ENCODE data around the gene ATP5PD. TPM values are rescaled to one million over a fixed set of nuclear protein-coding genes. Genes with fewer than 3 reads are reported as not detected.
A peak's percentile ranks its signal among the peaks of the same experiment; 100 is the strongest.

Gene ATP5PD
- 100 to 1,000 TPM; 281 to 356 (median 320) TPM for polyA plus RNA-seq (ENCODE audit: insufficient read length in 4 of 4)

DNA sequence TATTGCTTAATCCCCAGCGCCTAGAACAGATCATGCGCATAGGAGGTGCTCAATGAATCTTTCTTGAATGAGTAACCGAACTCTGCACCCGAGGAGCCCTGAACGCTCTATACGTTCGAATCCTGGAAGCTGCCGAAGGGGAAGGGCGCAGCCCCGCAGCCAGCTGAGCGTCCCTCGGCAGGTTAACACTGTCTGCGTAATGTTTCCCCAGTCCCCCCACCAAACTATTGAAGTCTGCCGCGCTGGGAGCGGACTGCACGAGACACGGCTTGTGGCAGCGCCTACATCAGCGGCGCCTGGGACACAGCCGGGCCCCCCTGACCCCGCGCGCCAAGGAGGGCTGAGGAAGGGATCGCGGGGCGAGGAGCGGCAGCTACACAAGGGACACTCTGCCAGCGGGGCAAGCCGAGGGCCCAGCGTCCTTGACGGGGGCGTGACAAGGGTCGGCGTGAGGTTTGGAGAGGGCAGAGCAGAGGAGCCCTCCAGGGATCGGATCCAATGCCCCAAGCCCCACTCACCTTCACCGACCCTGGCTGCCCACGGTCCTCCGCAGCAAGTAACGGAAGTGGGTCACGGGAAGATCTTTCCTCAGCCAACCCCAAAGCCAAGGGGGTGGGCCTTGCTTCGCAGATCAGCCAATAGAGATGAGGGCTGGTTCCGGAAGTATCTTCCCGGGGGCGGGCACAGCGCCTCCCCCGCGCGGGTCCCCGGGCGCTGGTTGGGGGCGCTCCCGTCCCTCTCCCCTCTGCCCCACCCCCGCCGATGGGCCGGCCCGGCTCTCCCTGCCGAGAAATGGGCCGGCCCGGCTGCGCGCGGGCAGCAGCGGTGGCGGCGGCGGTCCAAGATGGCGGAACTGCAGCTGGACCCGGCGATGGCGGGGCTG lies at the start of gene ATP5PD, which contains the start of gene KCTD2:
Gene ATP5PD, minus strand, starts transcription at position 563 of the 883 bp plus-strand sequence. CDS start 4,319 bp downstream, outside the sequence.
Gene KCTD2, plus strand, starts transcription at position 819 of the 883 bp plus-strand sequence. Its CDS starts 26 bp downstream, at position 845.
- peak; percentile 82 to 93 (median 90) for DNase-seq (ENCODE audit: low read depth in 4 of 4, low spot score in 2 of 4)

DNA sequence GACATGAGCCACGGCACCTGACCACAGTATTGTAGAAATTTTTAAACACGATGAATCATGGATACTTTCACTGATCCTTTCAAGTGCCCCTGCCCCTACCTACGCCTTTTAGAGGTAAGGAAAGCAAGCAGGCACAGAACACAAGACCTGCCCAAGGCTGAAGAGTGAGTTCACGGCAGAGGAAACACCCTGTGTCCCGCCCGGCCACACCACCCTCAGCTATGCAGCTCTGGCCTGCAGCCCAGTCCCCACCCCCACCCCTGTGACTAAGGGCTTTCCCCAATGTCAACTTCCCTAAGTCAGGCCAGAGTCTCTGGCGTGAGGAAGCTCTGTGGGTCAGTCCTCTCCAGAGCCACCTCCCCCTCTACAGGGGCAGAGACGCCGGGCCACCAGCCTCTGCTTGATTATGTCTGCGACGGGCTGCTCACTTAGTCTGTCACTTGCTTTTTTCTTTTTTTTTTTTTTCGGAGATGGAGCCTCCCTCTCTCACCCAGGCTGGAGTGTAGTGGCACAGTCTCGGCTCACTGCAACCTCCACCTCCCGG lies 49.4 kb upstream of the ATP5PD start:
- no peak for DNase-seq (ENCODE audit: low read depth in 4 of 4, low spot score in 2 of 4)

DNA sequence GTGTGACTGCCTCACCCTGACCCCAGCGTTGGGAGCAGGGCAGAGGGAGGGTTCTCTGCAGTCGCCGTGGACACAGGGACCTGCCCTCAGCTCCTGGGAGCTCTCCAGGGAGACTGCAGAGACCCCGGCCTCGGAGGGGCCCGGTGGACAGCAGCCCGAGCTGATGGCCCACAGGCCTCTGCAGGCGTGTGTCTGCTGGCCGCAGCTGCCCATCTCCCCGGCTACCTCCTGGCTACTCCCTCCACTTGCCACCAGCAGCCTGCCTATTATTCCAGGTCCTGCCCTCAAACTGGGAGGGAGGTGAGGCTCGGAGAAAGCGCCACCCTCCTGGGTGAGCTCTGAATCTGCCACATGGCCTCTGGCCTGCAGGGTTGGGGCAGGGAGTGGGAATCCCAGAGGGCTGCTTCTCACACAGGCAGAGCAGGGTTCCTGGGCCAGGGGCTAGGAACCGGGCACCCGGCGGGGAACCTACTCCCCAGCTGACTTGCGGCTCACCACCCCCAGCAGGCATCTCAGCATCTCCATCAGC lies 48.2 kb upstream of the ATP5PD start:
- no peak for DNase-seq (ENCODE audit: low read depth in 4 of 4, low spot score in 2 of 4)

DNA sequence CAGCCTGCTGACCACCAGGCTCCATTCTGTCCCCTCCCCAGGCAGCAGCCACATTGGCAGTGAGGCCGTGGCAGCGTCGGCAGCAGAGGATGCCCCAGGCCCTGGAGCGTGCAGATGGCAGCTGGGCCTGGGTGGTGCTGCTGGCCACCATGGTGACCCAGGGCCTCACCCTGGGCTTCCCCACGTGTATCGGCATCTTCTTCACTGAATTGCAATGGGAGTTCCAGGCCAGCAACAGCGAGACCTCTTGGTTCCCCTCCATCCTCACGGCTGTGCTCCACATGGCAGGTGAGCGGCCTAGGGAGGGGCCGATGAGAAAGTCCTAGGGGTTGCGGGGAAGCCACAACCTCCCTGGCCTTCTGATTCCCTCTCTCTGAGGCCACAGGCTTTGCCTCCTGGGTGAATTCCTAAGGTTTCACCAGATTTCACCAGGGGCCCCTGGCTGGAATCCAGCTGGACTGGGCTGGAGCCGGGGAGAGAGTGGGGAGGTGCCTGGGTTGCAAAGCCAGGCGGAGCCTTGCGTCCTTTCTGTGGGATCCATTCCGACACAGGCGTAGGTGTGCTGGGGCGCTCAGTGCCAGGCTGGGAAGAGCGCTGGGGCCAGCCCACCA lies 46.9 kb upstream of the ATP5PD start:
- no peak for DNase-seq (ENCODE audit: low read depth in 4 of 4, low spot score in 2 of 4)

DNA sequence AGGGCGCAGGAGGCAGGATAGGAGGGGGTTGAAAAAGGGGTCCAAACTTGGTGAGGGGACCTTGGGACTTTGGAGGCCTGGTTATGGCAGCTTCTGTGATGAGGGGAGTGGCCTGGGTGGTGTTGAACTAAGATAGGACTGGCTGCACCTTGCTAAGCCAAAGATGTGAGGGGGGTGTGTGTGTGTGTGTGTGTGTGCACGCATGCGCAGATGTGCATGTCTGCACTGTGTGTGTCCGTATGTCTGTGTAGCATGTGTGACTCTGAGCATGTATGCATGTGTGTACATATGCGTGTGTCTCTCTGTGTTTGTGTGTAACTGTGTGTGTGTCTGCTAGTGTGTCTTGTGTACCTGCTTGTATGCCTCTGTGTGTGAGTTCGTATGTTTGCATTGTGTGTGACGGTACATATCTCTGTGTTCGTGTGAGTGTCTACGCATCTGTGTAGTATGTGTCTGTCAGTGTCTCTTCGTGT lies 45.1 kb upstream of the ATP5PD start:
- DNase-seq (ENCODE audit: low read depth in 4 of 4, low spot score in 2 of 4) = no peak

DNA sequence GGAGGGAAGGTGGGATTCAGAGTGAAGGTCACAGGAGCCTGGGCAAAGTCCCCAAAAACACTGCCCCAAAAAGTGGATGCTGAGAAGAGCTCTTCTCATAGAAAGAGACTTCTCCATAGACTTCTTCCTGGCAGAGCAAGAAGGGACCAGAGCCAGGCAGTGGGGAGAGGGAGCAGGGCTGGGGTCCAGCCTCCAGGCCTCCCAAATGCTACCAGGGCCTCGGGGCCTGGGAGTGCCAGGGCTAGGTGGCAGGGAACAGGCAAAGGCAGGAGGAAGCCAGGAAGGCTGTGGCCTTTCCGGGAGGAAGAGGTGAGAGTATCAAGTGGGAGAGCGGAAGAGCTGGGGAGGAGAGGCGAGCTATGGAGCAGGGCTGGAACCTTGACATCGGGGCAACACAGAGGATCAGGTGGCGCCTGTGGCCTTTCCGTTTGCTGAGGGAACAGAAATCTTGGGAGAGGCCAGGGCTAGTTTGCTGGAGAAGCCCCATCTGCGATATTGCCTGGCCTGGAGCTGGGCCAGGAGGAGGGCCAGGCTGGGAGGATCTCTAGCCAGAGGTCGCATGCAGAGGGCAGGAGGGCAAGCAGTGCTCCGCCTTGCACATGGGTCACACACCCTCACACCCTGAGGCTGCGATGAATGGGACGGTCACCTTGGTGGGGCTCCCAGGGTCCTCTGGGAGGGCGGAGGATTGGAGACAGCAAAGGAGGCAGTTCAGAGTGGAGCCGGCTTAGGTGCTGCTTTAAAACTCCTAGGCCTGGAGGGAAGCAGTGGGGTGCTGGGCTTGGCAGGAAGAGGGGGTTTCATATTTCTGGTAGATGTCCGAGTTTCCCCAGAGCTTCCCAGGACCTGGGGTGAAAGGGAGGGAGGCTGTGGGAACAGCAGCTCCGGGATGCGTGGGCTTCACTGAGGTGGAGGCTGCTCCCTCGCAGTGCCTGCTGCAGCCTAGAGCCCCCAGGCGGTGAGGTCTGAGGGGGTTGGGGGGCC lies 44.4 kb upstream of the ATP5PD start:
- no peak for DNase-seq (ENCODE audit: low read depth in 4 of 4, low spot score in 2 of 4)

DNA sequence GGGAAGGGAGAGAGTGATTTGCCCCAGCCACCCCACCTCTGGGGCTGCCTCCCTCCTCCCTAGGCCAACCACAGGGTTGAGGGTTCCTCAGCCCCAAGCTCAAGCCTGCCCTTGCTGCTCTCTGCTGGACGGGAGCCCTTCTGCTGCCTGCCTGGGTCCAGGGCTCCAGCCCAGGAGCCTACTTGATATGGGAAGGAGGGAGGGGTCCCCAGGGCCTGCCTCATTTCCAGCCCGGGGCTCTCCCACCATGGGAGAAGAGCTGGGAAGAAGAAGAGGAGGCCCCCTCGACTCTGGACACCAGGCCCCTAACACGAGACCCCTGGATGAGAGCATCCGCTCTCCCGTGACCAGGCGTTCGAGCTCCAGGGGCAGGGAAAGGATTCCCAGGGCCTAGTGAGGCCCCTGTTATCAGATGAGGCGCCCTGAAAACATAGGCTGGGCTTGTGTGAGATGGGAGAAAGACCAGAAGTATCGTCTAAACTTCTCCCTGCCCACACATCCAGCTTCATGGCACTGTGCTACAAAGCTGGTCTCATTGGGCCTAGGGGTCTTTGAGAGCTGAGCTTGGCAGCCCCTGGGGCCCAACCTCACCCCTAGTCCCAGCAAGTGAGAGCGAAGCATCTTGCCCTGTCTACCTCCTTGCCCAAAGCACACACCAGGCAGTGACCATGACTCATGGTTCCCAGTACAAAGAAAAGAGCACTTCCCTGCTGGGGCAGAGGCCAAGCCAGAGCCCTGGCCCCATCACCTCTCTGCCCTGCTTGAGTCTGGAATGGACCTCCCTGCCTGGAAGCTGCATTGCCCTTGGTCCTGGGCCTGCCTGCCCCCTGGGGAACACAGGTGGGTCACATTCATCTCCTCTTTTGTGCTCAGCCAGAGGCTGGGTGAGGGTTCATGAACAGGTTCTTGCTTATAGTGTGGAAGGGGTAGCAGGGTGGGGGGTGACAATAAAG lies 42.0 kb upstream of the ATP5PD start:
- no peak for DNase-seq (ENCODE audit: low read depth in 4 of 4, low spot score in 2 of 4)

DNA sequence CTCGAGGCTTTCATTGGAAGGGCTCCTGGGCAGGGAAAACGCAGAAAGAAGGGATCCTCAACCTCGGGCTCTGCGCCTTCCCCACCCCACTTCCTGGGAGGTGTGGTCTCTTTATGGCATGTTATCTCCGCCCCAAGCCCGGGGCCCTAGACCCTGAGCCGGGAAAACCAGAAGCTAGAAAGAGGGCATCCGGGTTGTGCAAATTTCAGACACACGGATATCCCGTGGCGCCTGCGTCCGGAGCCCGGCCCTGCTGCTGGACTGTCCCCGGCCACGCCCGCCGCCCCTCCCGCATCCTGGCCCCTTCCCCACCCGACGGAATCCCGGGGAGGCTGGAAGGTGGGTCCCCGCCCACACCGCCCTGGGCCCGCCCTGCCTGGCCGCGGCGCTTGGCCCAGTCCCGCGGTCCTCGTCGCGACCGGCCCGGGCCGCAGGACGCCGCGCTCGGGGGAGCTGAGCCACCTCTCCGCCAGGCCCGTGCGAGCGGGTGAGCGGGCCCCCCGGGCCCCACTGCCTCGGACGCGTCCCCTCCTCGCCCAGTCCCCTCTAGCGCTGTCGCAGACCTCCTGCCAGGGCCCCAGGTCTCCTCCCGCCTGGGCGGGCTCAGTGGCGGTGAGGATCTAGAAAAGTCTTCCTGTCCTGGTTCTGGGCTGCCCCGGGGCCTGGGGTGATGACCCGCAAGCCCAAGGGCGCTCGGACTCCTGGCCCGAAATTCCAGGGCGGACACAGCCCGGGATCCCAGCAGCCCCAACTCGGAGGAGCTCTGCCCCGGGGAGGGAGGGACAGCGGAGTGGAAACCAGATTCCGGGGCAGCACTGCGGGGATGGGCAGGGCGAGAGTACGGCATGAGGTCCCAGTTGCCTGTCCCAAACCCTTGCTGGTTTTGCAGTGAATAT lies 41.0 kb upstream of the ATP5PD start, which contains the start of gene SLC16A5:
Gene SLC16A5, plus strand, starts transcription at position 397 of the 896 bp plus-strand sequence. CDS start 5,683 bp downstream, outside the sequence.
- peak in 1 of 4 donors; percentile 78 for DNase-seq (ENCODE audit: low read depth in 4 of 4, low spot score in 2 of 4)

DNA sequence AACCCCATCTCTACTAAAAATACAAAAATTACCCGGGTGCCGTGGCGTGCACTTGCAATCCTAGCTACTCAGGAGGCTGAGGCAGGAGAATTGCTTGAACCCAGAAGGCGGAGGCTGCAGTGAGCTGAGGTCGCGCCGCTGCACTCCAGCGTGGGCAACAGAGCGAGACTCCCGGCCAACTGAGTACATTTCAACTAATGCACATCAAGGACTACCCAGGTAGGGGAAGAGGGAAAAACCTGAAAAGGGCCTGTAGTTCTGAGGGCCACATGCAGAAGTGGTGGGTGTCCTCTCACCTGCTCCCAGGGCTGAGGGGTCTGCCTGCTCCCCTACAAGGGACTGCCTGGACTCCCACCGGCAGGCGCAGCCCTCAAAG lies 40.4 kb upstream of the ATP5PD start:
- no peak for DNase-seq (ENCODE audit: low read depth in 4 of 4, low spot score in 2 of 4)

DNA sequence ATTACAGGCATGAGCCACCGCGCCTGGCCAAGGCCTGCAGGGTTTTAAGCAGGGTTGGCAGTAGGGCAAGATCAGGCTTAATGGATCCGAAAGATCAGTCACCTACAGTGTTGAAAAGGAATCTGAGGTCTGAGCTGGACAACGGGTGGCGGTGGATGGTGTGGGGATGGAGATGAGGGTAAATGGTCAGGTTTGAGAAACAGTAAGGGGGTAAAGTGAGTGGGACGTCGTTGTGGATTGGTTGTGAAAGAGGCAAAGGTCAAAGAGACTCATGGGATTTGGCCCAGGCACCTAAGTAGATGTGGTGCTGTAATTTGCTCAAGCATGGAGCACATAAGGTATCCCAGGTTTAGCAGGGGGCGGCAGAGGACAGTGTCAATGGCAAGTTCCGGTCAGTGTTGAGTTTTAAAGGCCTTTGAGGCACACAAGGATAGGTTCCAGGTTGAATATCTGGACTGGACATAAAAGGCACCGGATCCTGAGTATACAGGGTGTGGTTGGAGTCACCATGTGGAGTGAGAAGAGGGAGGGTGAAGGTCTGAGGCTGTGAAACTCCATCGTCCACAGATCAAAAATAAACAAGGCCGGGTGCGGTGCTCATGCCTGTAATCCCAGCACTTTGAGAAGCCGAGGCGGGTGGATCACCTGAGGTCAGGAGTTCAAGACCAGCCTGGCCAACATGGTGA lies 39.9 kb upstream of the ATP5PD start:
- DNase-seq (ENCODE audit: low read depth in 4 of 4, low spot score in 2 of 4) = no peak

DNA sequence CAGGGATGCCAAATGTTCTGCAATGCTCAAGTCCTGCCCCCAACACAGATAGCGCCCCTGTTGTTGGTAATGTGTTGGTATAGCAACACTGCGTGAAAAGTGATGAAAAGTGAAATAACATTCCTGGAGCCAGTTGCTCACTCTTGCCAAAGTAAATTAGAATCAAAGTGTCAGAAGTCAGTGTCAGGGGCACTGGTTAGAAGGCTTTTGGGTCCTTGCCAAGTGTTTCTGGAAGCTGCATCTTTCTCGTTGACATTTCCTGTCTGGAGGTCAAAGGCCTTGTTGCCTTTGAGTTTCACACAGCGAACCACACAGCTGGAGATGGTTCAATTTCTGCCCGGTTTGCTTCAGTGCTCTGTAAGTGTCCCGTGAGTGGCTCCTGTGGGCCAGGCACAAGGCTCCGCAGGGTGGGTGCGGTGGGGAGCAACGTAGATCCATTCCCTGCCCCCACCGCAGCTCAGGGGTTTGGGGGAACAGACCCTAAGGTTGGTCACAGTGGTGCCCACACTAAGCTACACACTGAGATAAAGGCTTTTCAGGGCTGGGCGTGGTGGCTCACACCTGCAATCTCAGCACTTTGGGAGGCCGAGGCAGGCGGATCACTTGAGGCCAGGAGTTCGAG lies 37.4 kb upstream of the ATP5PD start:
- DNase-seq (ENCODE audit: low read depth in 4 of 4, low spot score in 2 of 4) = no peak

DNA sequence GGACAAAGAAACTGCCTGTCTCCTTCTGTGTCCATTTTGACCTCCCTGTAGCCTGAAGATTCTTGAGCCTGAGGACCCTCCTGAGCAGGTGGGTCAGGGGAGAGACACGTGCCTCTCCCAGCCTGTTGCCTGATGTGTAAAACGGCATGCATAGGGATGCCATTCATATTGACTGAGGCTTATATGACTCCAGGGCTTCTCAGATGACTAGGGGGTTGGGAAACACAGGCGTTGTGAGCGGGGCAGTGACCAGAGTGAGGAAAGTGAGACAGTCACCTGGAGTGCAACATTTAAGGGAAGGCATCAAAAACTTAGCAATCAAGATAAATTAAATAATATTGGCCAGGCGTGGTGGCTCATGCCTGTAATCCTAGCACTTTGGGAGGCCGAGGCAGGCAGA lies 35.9 kb upstream of the ATP5PD start:
- no peak for DNase-seq (ENCODE audit: low read depth in 4 of 4, low spot score in 2 of 4)

DNA sequence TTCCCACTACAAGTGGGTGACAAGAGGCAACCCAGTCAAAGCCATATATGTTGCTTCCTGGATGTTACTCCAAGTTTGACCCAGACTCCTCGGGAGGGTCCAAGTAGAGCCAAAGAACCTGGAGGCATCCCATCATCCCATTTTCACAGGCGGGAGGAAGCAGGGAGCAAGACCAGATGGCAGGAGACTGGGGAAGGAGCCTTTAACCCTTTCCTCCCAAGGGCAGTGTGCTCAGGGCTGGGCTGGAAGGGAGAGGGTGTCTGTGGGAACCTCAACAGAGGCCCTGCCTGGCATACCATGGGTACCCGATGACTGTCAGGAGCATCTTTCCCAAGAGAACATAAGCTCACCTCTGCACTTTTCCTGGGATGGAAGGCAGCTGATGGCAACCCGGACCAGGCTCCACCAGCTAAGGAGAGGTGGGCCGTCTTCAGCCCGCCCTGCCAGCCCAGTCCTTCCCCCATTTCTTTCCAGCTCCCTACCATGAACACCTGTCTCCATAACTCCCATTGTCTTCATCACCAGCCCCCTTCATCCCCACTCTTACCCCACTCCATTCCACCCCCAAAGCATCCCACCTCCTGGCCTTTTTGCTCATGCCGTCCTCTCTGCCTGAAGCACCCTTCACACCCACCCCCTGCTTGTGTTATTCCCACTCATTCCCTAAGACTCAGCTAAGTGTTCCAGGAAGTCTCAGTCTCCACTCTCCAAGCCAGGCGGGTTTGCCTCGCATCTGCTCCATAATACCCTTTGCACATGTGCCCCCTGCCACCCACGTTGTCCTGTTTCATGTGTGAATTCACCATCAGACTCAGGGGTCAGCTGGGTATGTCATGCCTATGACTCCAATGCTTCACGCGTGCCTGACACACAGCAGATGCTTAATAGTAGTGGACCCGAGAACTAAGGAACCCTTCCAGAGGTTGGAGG lies 35.1 kb upstream of the ATP5PD start:
- no peak for DNase-seq (ENCODE audit: low read depth in 4 of 4, low spot score in 2 of 4)

DNA sequence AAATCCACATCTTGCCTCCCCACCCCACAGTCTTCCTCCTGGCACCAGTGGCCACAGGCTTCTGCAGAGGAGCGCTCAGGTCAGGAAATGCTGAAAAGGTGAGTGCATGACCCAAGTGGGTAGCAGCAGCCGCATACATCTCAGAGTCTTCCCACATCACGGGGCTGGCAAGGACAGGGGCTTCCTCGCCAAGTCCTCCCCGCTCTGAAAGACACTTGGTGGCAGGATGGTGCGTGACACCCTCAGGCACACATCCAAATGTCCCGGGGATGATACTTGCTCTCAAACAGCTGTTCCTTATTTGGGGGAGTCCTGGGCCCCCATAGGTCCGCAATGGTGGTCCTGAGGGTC lies 32.2 kb upstream of the ATP5PD start:
- DNase-seq (ENCODE audit: low read depth in 4 of 4, low spot score in 2 of 4) = no peak

DNA sequence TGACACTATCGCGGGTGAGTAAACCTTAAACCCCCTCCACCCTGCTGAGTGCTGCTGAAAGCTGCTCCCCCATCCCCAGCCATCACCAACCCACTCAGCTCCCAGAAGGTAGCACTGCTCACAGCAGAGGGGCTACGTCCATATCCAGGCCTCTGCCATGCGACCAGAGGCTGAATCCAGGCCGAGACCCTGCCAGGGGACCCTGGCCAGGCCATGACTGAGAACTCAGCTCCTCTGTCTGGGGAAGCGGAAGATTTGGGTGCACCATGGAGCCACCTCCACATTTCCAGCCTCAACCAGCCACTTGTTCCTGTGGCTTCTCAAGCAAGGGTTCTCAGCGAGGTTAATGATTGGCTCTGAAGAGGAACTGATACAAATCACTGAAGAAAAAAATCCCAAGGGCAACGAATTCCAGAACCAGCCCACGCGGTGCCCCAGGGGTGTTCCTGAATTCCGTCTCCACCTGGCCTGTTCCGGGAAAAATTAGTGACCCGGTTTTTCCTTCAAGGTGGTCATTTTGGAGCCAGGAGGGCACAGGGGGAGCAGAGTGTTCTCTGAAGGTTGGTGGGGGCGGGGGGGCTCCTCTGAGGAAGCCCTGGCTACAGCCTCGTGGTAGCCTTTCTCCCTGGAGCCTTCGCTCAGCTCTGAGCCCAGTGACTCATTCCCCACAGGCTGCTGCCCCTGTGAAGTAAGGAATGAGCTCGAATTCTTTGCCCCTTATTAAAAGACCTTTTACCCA lies 31.7 kb upstream of the ATP5PD start:
- no peak for DNase-seq (ENCODE audit: low read depth in 4 of 4, low spot score in 2 of 4)
